Left lung (tissue), 10 donors: ENCODE data around the gene SH3D21. TPM values are rescaled to one million over a fixed set of nuclear protein-coding genes. Genes with fewer than 3 reads are reported as not detected.

Experiments
- ATAC-seq: fragments of 200-7000 bp; cut with Tn5 transposase; one replicate; pipeline ENCODE4 v1.9.1; 2020; ENCODE audit warnings: moderate library complexity
- DNase-seq, 4 donors: peaks; one replicate each; pipeline ENCODE4 v3.0.0-alpha.2; 2013 to 2020
- H3K27ac ChIP-seq, 2 donors: fragments of 200-600 bp; sonication (generic) in 1 of 2; one replicate each; pipeline versions ENCODE4 v1.5.0 to v1.8.0; 2020 to 2021
- H3K27me3 ChIP-seq, 2 donors: fragments of 200-600 bp; sonication (generic) in 1 of 2; one replicate each; pipeline versions ENCODE4 v1.5.0 to v1.8.0; 2020 to 2021
- H3K36me3 ChIP-seq, 2 donors: fragments of 200-600 bp; sonication (generic) in 1 of 2; one replicate each; pipeline versions ENCODE4 v1.5.0 to v1.8.0; 2020 to 2021
- H3K4me1 ChIP-seq, 2 donors: fragments of 200-600 bp; one replicate each; pipeline ENCODE4 v1.8.0; 2021
- H3K4me3 ChIP-seq, 2 donors: fragments of 200-600 bp; sonication (generic) in 1 of 2; one replicate each; pipeline versions ENCODE4 v1.5.0 to v1.8.0; 2020 to 2021; ENCODE audit warnings: mild to moderate bottlenecking in 1 of 2
- H3K9me3 ChIP-seq, 2 donors: fragments of 200-600 bp; sonication (generic) in 1 of 2; one replicate each; pipeline versions ENCODE4 v1.5.0 to v1.8.0; 2020 to 2021
- CTCF ChIP-seq, 2 donors: fragments of 200-600 bp; sonication (generic) in 1 of 2; IDR thresholded peaks; one replicate each; pipeline versions ENCODE4 v1.5.0 to v1.8.0; 2021; ENCODE audit warnings: antibody characterized with exemption in 2 of 2
- intact Hi-C, 2 donors: fragments of 100-400 bp; cut with DNase I; formaldehyde crosslinking; loops; one replicate each; pipeline versions ENCODE4 v1.11.2 to v1.14.2; 2022
- polyA plus RNA-seq, 6 donors: library from polyadenylated mRNA; unstranded; fragments of 120-200 nt; gene quantifications; one replicate each; pipeline ENCODE4 v1.2.1, GENCODE V29; 2013; ENCODE audit not compliant: insufficient read length in 6 of 6
- total RNA-seq, 2 donors: library from RNA; stranded (reverse); fragmentation: NEBNext Ultra II Directional; extraction: Animal tissue kit (Norgen Biotek cat#: 25700); gene quantifications; one replicate each; pipeline ENCODE4 v1.2.1, GENCODE V29; 2021
- donor health status: DM: no; HTN: yes; CAD: no.
- donor health status: DM: no; HTN: no; CAD: no.

Gene SH3D21
- total and polyA plus RNA-seq, 8 donors: 7.1 to 27.3 (median 18.4) TPM

- Histone ChIP-seq H3K27me3 (no peaks in the 10 kb centered on the region), H3K4me1 (peaks cover 22 to 43% of the 10 kb centered on the region in 2 donors), H3K9me3 (no peaks in the 10 kb centered on the region), H3K4me3 (no peak overlapping the region), H3K36me3 (peaks cover 0 to 88% of the 10 kb centered on the region in 2 donors), H3K27ac (peak overlapping the region; percentile 75 to 76)
- no peak for DNase-seq
- TF ChIP-seq CTCF (IDR thresholded peaks at IDR 0.05): no peak
- no peak for ATAC-seq
- intact Hi-C loops: no loop called here
Observed at GRCh38 chr1:36349839-36350238, 43.7 kb downstream of the SH3D21 start.

- intact Hi-C loops: no loop called here
- ATAC-seq (peak; percentile 85), DNase-seq (peak in 2 of 4 donors; percentile 64 to 86)
- Histone ChIP-seq H3K27ac (peak overlapping the region; percentile 75 to 76), H3K4me1 (peaks cover 22 to 43% of the 10 kb centered on the region in 2 donors), H3K36me3 (peaks cover 0 to 88% of the 10 kb centered on the region in 2 donors), H3K27me3 (no peaks in the 10 kb centered on the region), H3K9me3 (no peaks in the 10 kb centered on the region), H3K4me3 (no peak overlapping the region)
- no peak for TF ChIP-seq CTCF (IDR thresholded peaks at IDR 0.05)
Observed at GRCh38 chr1:36350659-36351226, 44.6 kb downstream of the SH3D21 start.

GRCh38 chr1:36351227-36351977 is 45.2 kb downstream of the SH3D21 start:
- peak in 2 of 4 donors; percentile 55 to 68 for DNase-seq
- TF ChIP-seq CTCF (IDR thresholded peaks at IDR 0.05): no peak
- Histone ChIP-seq H3K36me3 (peaks cover 0 to 88% of the 10 kb centered on the region in 2 donors), H3K27ac (peak overlapping the region; percentile 75 to 76), H3K27me3 (no peaks in the 10 kb centered on the region), H3K9me3 (no peaks in the 10 kb centered on the region), H3K4me1 (peaks cover 22 to 43% of the 10 kb centered on the region in 2 donors), H3K4me3 (no peak overlapping the region)
- peak; percentile 71 for ATAC-seq
- intact Hi-C loops: no loop called here

- ATAC-seq: no peak
- no peaks in the 10 kb centered on the region for H3K9me3 ChIP-seq
- DNase-seq: peak in 1 of 4 donors; percentile 20
- TF ChIP-seq CTCF (IDR thresholded peaks at IDR 0.05): no peak
- H3K4me3 ChIP-seq: no peak overlapping the region
- peaks cover 22 to 43% of the 10 kb centered on the region in 2 donors for H3K4me1 ChIP-seq
- peak overlapping the region in 1 of 2 donors; percentile 76 for H3K27ac ChIP-seq
- H3K27me3 ChIP-seq: no peaks in the 10 kb centered on the region
- intact Hi-C loops: no loop called here
- H3K36me3 ChIP-seq: peaks cover 0 to 83% of the 10 kb centered on the region in 2 donors
Observed at GRCh38 chr1:36352125-36352909, 46.1 kb downstream of the SH3D21 start.
